Tibial nerve (tissue), 4 donors: ENCODE results near the gene CEP126. TPM values are rescaled to one million over a fixed set of nuclear protein-coding genes. Genes with fewer than 3 reads are reported as not detected.

ENCODE experiments used
- DNase-seq, 2 donors: peaks; one replicate each; pipeline ENCODE4 v3.0.0-alpha.2; 2019; ENCODE audit warnings: low spot score in 2 of 2
- H3K27ac ChIP-seq, 4 donors: fragments of 200-600 bp; sonication (generic) in 3 of 4; one replicate each; pipeline ENCODE4 v1.5.1; 2017 to 2019; ENCODE audit warnings: mild to moderate bottlenecking in 1 of 4
- H3K27me3 ChIP-seq, 2 donors: fragments of 200-600 bp; sonication (generic) in 1 of 2; one replicate each; pipeline versions ENCODE4 v1.5.1 to v1.6.0; 2017 to 2019
- H3K36me3 ChIP-seq, 3 donors: fragments of 200-600 bp; sonication (generic); one replicate each; pipeline ENCODE4 v1.5.1; 2018 to 2019
- H3K4me1 ChIP-seq, 4 donors: fragments of 200-600 bp; sonication (generic) in 3 of 4; one replicate each; pipeline ENCODE4 v1.5.1; 2017 to 2019
- H3K4me3 ChIP-seq, 4 donors: fragments of 200-600 bp; sonication (generic) in 3 of 4; one replicate each; pipeline ENCODE4 v1.5.1; 2017 to 2019; ENCODE audit warnings: mild to moderate bottlenecking in 1 of 4, moderate library complexity in 1 of 4
- H3K9me3 ChIP-seq, 4 donors: fragments of 200-600 bp; sonication (generic) in 3 of 4; one replicate each; pipeline ENCODE4 v1.5.1; 2017 to 2019
- CTCF ChIP-seq, 5 experiments: fragments of 200-600 bp in 3 of 5; fragments of 450-650 bp in 2 of 5; sonication (generic) in 3 of 5; IDR thresholded peaks; one replicate each; pipeline ENCODE4 v1.5.1; 2016 to 2019; ENCODE audit warnings: antibody characterized with exemption in 5 of 5, mild to moderate bottlenecking in 3 of 5, moderate library complexity in 2 of 5
- EP300 ChIP-seq, 2 donors: sonication (generic); formaldehyde crosslinking; IDR thresholded peaks; one replicate each; pipeline ENCODE4 v1.6.1; 2017; ENCODE audit warnings: antibody characterized with exemption in 2 of 2, mild to moderate bottlenecking in 1 of 2
- POLR2A ChIP-seq, 2 donors: fragments of 450-650 bp; IDR thresholded peaks; one replicate each; pipeline ENCODE4 v1.6.1; 2017; ENCODE audit warnings: antibody characterized with exemption in 2 of 2, mild to moderate bottlenecking in 2 of 2, moderate library complexity in 2 of 2
- WGBS, 2 donors: methylation state at CpG; one replicate each; pipeline ENCODE4 v1.1.5; 2018; 5-methylcytosine and 5-hydroxymethylcytosine counted together
- total RNA-seq, 4 donors: library from RNA; depleted of rRNA; stranded (reverse); fragments of >200 nt; gene quantifications; one replicate each; pipeline ENCODE4 v1.1.0, GENCODE V29; 2016

Gene CEP126
- total RNA-seq, 4 donors from 2014 or later = 6.6 to 10.7 (median 8.3) TPM

- WGBS, 2 donors = 97 to 99% methylated on average over 2 of the region's 2 CpGs
- no peak for DNase-seq
Observed at GRCh38 chr11:101923554-101923953, 8.7 kb downstream of the CEP126 start.

GRCh38 chr11:101929294-101929915, 14.6 kb downstream of the CEP126 start:
- H3K27me3 ChIP-seq = no peaks in the 10 kb centered on the region
- H3K9me3 ChIP-seq = peaks cover 0 to 14% (median 0%) of the 10 kb centered on the region in 4 donors
- no peaks in the 10 kb centered on the region for H3K4me1 ChIP-seq
- DNase-seq = no peak
- no peak overlapping the region for H3K27ac ChIP-seq
- 88% methylated on average over 5 of the region's 5 CpGs for WGBS, 2 donors
- peaks cover 0 to 39% (median 0%) of the 10 kb centered on the region in 3 donors for H3K36me3 ChIP-seq
- no peak overlapping the region for H3K4me3 ChIP-seq
- TF ChIP-seq CTCF (IDR thresholded peaks at IDR 0.05) (no peak), POLR2A (IDR thresholded peaks at IDR 0.05) (no peak), EP300 (IDR thresholded peaks at IDR 0.05) (no peak)

More at GRCh38 chr11:101923554-101923953, 8.7 kb downstream of the CEP126 start:
- no peak overlapping the region for H3K27ac ChIP-seq
- H3K4me1 ChIP-seq = no peaks in the 10 kb centered on the region
- TF ChIP-seq EP300 (IDR thresholded peaks at IDR 0.05) (no peak), CTCF (IDR thresholded peaks at IDR 0.05) (no peak), POLR2A (IDR thresholded peaks at IDR 0.05) (no peak)
- H3K27me3 ChIP-seq = no peaks in the 10 kb centered on the region
- H3K36me3 ChIP-seq = peaks cover 0 to 21% (median 0%) of the 10 kb centered on the region in 3 donors
- H3K9me3 ChIP-seq = peaks cover 0 to 4% (median 0%) of the 10 kb centered on the region in 4 donors
- H3K4me3 ChIP-seq = no peak overlapping the region

DNA sequence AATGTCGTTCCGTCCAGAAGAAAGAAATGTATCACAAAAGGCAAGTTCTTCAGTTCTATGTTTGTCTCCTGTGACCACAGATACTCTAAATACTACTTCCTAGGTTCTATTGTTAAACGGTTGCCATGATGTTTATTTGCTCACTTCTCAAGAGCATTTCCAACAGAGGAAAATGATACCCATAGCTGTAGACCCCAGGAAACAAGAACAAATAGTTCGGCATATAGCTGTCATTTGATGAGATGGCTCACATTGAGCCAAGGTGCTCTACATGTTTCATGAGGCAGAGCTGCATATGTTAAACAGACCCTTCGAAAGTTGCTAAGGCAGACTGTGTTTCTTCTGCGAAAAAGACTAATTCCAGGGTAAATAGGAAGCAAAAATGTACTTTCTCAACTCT, 16.9 kb downstream of the CEP126 start:
- TF ChIP-seq POLR2A (IDR thresholded peaks at IDR 0.05) (no peak), EP300 (IDR thresholded peaks at IDR 0.05) (no peak), CTCF (IDR thresholded peaks at IDR 0.05) (no peak)
- no peak for DNase-seq
- H3K4me1 ChIP-seq = peaks cover 0 to 2% (median 0%) of the 10 kb centered on the region in 4 donors
- no peak overlapping the region for H3K4me3 ChIP-seq
- H3K27me3 ChIP-seq = no peaks in the 10 kb centered on the region
- 76 to 91% methylated on average over 6 of the region's 6 CpGs for WGBS, 2 donors
- H3K27ac ChIP-seq = no peak overlapping the region
- H3K9me3 ChIP-seq = peaks cover 0 to 14% (median 0%) of the 10 kb centered on the region in 4 donors
- H3K36me3 ChIP-seq = peaks cover 0 to 40% (median 0%) of the 10 kb centered on the region in 3 donors

GRCh38 chr11:101940901-101941520, 26.2 kb downstream of the CEP126 start:
- DNase-seq = no peak
- Histone ChIP-seq H3K27me3 (no peaks in the 10 kb centered on the region), H3K36me3 (peaks cover 0 to 13% (median 0%) of the 10 kb centered on the region in 3 donors), H3K27ac (no peak overlapping the region), H3K9me3 (no peaks in the 10 kb centered on the region), H3K4me1 (peaks cover 0 to 1% (median 0%) of the 10 kb centered on the region in 4 donors), H3K4me3 (no peak overlapping the region)
- WGBS, 2 donors = 83 to 85% methylated on average over 3 of the region's 3 CpGs
- TF ChIP-seq POLR2A (IDR thresholded peaks at IDR 0.05) (no peak), EP300 (IDR thresholded peaks at IDR 0.05) (no peak), CTCF (IDR thresholded peaks at IDR 0.05) (no peak)

- 78 to 84% methylated on average over 2 of the region's 2 CpGs for WGBS, 2 donors
Observed at GRCh38 chr11:101944923-101945322, 30.1 kb downstream of the CEP126 start.

More at GRCh38 chr11:101944923-101945322, 30.1 kb downstream of the CEP126 start:
- TF ChIP-seq EP300 (IDR thresholded peaks at IDR 0.05) = no peak
- H3K36me3 ChIP-seq = peaks cover 0 to 20% (median 0%) of the 10 kb centered on the region in 3 donors
- H3K4me1 ChIP-seq = peaks cover 0 to 9% (median 0%) of the 10 kb centered on the region in 4 donors
- DNase-seq = no peak
- H3K27ac ChIP-seq = no peak overlapping the region
- H3K9me3 ChIP-seq = no peaks in the 10 kb centered on the region
- H3K4me3 ChIP-seq = no peak overlapping the region
- H3K27me3 ChIP-seq = no peaks in the 10 kb centered on the region
